Central memory CD8-positive, alpha-beta T cell (primary cell): ENCODE data around the gene OPCML.

Experiments
- ATAC-seq: fragments of 150-1000 bp; cut with Tn5 transposase; replicated peaks from 2 replicates; pipeline ENCODE4 v1.10.0; 2022; ENCODE audit warnings: mild to moderate bottlenecking, moderate FRiP score, moderate number of reproducible peaks; ENCODE audit not compliant: poor library complexity, severe bottlenecking; ENCODE audit errors: extremely low read depth
- DNase-seq, 2 donors: peaks; one replicate each; pipeline ENCODE4 v3.0.0; 2021; ENCODE audit warnings: low spot score in 2 of 2
- H3K27ac Mint-ChIP-seq: one replicate; pipeline ENCODE4 v1.8.0; 2022; ENCODE audit warnings: low read depth, mild to moderate bottlenecking, moderate library complexity, mixed read lengths
- H3K27me3 Mint-ChIP-seq: one replicate; pipeline ENCODE4 v1.8.0; 2022; ENCODE audit warnings: mixed read lengths
- H3K36me3 Mint-ChIP-seq: one replicate; pipeline ENCODE4 v1.8.0; 2022; ENCODE audit warnings: mild to moderate bottlenecking, moderate library complexity, mixed read lengths; ENCODE audit not compliant: insufficient read depth
- H3K4me1 Mint-ChIP-seq: one replicate; pipeline ENCODE4 v1.8.0; 2022; ENCODE audit warnings: mixed read lengths
- H3K4me3 Mint-ChIP-seq: one replicate; pipeline ENCODE4 v1.8.0; 2022; ENCODE audit warnings: mild to moderate bottlenecking, moderate library complexity, mixed read lengths
- H3K9me3 Mint-ChIP-seq: one replicate; pipeline ENCODE4 v1.8.0; 2022; ENCODE audit warnings: mixed read lengths

The OPCML gene

DNA sequence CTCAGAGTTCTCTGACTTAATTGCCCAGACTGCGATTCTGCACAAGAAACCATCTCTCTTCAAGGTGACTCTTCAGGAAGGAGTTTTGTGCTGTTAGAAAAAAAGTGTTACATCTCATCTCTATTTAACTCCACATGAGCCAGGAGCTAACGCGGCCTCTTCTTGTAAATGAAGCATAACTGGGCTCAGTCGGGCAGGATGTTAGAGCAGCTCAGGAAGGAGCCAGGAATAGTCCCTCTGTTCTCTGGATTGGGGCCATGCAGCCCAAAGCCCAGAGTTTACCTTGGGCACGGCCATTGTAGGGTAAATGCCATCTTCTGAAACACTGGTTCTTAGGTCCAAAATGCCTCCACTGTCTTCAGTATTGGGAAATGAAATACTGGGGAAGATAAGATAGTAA, 760.6 kb downstream of the OPCML start:
- H3K4me3 Mint-ChIP-seq: no peak overlapping the region

DNA sequence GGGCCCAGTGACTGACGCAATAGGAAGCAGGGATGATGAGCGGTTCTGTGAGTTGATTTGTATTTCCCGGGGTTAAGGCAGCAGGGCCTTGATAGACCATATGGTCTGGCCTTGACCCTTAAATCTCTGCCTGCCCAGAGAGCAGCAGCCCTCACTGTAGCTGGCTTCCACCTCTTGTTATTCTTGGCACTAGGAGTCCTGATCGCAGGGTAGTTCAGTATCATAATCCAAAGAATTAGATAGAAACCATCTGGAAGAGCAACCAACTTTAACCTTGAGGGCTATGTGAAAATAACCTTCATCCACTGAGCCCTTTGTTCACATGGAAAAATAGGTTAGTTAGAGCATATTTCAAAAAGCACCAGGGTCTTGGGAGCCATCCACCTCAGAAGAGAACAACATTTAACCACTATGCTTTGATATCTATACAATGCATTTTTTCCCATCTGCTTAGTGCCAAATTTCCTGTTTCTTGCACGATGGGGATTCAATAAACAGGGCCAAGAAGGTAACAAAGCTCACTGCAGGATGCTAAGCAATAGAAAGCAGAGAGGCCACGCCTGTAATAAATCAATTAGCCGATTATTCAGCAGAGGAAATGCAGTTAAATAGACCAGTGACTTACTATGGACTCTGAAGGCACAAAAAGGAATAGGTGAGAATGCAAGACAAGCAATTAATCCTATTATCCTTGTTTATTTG, 761.3 kb downstream of the OPCML start:
- Mint-ChIP-seq H3K27ac (no peak overlapping the region), H3K4me1 (no peaks in the 10 kb centered on the region)

More for the DNA sequence above, 760.6 kb downstream of the OPCML start:
- Mint-ChIP-seq H3K36me3 (no peaks in the 10 kb centered on the region), H3K27ac (no peak overlapping the region), H3K27me3 (no peaks in the 10 kb centered on the region), H3K9me3 (peaks cover 5% of the 10 kb centered on the region), H3K4me1 (no peaks in the 10 kb centered on the region)
- ATAC-seq (no peak), DNase-seq (no peak)

DNA sequence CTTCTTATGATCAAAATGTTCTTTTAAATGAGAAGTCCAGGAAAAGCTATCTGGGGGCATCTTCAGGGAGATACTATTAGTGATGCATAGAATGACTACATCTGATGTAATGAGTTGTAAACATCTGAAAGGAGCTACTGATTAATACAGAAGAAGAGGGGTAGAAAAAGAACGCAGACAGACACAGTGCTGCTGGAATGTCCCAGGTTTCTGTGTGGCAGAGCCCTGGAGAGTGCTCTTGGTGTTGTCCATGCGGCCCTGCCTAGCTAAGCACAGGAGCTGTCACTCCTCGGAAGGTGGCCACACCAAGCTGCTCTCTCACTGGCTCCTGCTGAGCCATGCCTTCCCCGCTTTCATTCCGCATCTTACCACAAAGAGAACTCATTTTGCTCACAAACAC, 768.8 kb downstream of the OPCML start:
- H3K36me3 Mint-ChIP-seq: no peaks in the 10 kb centered on the region
- no peaks in the 10 kb centered on the region for H3K4me1 Mint-ChIP-seq
- ATAC-seq (no peak), DNase-seq (no peak)
- no peak overlapping the region for H3K27ac Mint-ChIP-seq
- no peak overlapping the region for H3K4me3 Mint-ChIP-seq
- H3K9me3 Mint-ChIP-seq: peaks cover 13% of the 10 kb centered on the region
- no peaks in the 10 kb centered on the region for H3K27me3 Mint-ChIP-seq

More for the DNA sequence above, 761.3 kb downstream of the OPCML start:
- DNase-seq (no peak), ATAC-seq (no peak)
- Mint-ChIP-seq H3K4me3 (no peak overlapping the region), H3K9me3 (no peaks in the 10 kb centered on the region), H3K27me3 (no peaks in the 10 kb centered on the region), H3K36me3 (no peaks in the 10 kb centered on the region)

DNA sequence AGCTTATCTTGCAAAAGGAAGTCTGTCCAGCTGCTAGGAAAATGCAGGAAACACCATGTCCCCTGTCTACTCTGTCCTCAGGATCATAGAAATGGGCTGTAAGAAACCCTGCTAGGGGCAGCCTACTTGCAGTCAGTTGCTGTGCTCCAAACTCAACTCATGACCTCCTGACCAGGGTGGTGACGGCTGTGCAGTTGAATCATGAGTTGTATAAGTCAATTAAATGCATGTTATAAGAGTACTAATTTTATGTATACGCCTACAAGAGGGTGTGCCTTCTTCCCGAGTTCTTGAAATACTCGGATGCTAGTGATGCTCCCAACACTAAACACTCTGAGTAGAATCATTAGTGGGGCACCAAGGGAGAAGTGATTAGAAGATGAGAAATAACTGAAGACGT, 776.4 kb downstream of the OPCML start:
- peaks cover 21% of the 10 kb centered on the region for H3K9me3 Mint-ChIP-seq
- no peak overlapping the region for H3K4me3 Mint-ChIP-seq
- no peaks in the 10 kb centered on the region for H3K4me1 Mint-ChIP-seq
- H3K27me3 Mint-ChIP-seq: no peaks in the 10 kb centered on the region
- no peak for ATAC-seq
- H3K27ac Mint-ChIP-seq: no peak overlapping the region
- no peaks in the 10 kb centered on the region for H3K36me3 Mint-ChIP-seq
- no peak for DNase-seq

DNA sequence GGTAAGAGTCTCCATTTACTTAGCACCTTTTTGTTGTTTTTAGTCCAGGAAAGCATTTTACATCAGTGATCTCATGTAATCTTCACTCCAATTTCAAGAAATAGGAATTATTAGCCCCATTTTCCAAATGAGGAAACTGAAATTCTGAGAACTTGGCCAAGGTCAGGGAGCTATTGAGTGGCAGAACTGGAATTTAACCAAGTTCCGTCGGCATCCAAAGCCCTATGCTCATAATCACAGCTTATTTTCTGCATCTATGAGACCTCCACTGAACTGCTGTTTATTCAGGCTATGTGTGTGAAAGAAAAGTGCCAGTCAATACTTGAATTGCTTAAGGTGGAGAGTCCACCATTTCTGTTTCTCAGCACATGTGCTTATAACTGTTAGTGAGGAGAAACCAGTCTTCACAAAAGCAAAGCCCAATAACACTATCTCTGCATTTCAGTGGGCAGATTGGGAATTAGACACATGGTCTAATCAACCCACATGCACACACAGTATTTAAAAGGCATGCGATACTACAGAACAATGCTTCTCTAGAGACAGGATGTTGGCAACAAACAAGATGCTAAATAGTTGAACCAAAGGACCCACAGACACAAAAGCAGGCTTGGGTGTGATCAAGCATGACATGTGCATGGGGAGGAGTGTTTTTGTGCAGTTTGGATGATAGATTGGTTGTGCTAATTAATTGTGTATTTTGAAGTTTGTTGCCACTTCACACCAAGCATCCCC, 780.6 kb downstream of the OPCML start:
- Mint-ChIP-seq H3K27me3 (no peaks in the 10 kb centered on the region), H3K4me1 (no peaks in the 10 kb centered on the region), H3K27ac (no peak overlapping the region), H3K36me3 (no peaks in the 10 kb centered on the region), H3K4me3 (no peak overlapping the region), H3K9me3 (peaks cover 19% of the 10 kb centered on the region)
- no peak for DNase-seq
- ATAC-seq: no peak

DNA sequence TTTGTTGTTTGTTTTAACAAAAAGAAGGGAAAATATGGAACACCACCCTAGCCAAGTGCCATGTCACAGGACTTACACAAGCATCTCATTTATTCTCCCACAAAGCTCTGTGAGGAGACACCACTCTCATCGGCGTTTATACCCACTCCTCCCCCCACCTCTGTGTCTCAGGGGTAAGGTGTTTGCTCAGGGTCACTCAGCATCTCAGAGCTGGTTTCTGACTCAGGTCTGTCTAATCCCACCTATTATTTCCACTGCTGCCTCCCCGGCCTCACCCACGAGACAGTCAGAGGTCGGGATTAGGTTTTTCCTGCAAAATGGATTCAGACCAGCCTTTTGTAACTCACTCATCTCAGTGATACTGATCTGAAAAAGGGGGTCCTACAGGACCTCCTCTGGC, 786.0 kb downstream of the OPCML start:
- no peaks in the 10 kb centered on the region for H3K27me3 Mint-ChIP-seq
- H3K27ac Mint-ChIP-seq: no peak overlapping the region
- H3K36me3 Mint-ChIP-seq: no peaks in the 10 kb centered on the region
- H3K9me3 Mint-ChIP-seq: peaks cover 11% of the 10 kb centered on the region
- ATAC-seq: no peak
- DNase-seq: no peak
- H3K4me1 Mint-ChIP-seq: no peaks in the 10 kb centered on the region
- no peak overlapping the region for H3K4me3 Mint-ChIP-seq

DNA sequence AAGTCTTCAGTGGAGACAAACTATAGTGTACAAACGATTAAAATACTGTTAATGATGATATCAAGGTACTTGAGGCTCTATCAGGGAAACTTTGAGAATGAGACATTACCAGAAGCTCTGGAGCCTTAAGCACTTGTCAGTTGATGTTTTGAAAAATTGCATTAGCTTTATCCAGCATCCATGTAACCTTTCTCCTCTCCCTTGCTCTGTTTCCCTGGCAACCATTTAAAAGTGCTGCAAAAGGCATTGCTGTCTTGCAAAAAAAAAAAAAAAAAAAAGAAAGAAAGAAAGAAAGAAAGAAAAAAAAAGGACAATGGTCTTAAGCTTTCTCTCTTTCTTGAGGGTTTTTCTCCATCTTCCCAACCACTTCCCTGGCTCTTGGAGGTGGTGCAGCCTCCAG, 787.0 kb downstream of the OPCML start:
- no peak for ATAC-seq
- H3K4me3 Mint-ChIP-seq: no peak overlapping the region
- peaks cover 11% of the 10 kb centered on the region for H3K9me3 Mint-ChIP-seq
- H3K27me3 Mint-ChIP-seq: no peaks in the 10 kb centered on the region
- no peak overlapping the region for H3K27ac Mint-ChIP-seq
- no peaks in the 10 kb centered on the region for H3K4me1 Mint-ChIP-seq
- DNase-seq: no peak
- no peaks in the 10 kb centered on the region for H3K36me3 Mint-ChIP-seq

DNA sequence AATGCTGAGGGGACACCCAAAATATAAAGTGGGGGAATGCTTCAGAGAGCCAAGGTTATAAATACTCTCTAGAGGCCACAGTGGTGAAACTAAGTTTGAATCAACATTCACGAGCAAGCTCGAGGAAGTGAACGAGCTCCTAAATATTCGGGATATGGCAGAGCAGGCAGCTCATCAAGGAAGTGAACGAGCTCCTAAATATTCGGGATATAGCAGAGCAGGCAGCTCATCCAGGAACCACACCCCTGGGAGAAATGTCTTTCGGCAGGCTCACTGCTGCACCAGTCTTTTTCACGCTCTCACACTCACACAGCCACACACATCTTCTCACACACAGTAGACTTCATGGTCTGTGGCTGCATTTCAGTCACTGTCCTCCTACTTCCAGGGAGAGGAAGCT, 787.5 kb downstream of the OPCML start:
- no peaks in the 10 kb centered on the region for H3K27me3 Mint-ChIP-seq
- DNase-seq (no peak), ATAC-seq (no peak)
- no peak overlapping the region for H3K4me3 Mint-ChIP-seq
- no peak overlapping the region for H3K27ac Mint-ChIP-seq
- H3K9me3 Mint-ChIP-seq: peaks cover 11% of the 10 kb centered on the region
- H3K36me3 Mint-ChIP-seq: no peaks in the 10 kb centered on the region
- no peaks in the 10 kb centered on the region for H3K4me1 Mint-ChIP-seq

DNA sequence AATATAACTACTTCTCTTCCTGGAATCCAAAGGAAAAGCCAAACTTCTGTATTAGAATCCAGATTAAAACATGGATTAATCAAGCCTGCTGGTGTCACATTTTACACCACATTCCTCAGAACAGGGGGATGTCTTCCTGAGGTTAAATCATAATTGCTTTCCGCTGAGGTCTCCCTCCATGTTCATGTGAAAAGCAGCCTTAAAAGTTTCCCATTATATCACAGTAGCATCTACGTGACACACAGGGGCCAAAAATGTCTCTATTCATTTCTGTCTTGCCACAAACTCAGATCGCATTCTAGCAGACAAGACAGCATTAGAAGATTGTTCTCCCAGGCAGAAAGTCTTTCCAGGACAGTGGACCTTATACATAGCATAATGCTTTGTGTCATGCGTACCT, 788.7 kb downstream of the OPCML start:
- no peak for DNase-seq
- Mint-ChIP-seq H3K9me3 (peaks cover 10% of the 10 kb centered on the region), H3K27ac (no peak overlapping the region), H3K4me3 (no peak overlapping the region), H3K4me1 (no peaks in the 10 kb centered on the region), H3K27me3 (no peaks in the 10 kb centered on the region), H3K36me3 (no peaks in the 10 kb centered on the region)
- ATAC-seq: no peak

DNA sequence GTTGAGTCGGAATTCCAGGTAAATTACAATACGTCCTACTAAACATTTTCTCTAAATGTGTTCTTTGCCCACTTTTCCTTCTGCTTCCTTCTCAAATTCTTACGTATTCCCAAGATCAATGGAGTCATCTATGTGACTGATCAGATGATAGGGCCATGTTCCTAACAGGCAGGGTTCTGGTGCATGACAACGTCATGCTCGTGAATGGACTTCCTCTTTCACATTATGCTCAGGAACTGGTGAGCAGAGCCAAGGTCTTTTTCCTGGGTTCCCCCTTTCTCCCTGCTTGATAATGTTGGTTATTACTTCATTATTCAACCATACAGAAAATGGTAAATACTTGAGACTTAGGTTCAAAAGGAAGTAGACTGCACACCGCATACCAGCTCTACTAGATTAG, 789.4 kb downstream of the OPCML start:
- Mint-ChIP-seq H3K27ac (no peak overlapping the region), H3K4me1 (no peaks in the 10 kb centered on the region), H3K9me3 (peaks cover 5% of the 10 kb centered on the region), H3K36me3 (no peaks in the 10 kb centered on the region), H3K4me3 (no peak overlapping the region), H3K27me3 (no peaks in the 10 kb centered on the region)
- no peak for ATAC-seq
- DNase-seq: no peak

DNA sequence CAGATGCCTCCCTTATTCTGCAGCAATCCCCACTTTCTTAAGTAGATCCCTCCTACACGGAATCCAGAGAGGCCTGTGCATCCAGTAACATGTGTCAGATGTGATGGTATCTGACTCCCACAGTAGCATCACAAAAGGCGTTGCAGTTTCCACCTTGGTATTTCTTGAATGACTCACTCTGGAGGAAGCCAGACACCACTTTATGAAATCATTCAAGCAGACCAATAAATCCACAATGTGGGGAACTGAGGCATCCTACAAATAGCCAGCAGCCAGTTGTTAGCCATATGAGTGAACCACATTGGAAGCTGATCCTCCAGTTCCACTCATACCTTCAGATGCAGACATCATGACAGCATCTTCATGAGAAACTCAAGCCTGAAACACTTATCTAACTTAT, 798.1 kb downstream of the OPCML start:
- ATAC-seq: no peak
- H3K27ac Mint-ChIP-seq: no peak overlapping the region

DNA sequence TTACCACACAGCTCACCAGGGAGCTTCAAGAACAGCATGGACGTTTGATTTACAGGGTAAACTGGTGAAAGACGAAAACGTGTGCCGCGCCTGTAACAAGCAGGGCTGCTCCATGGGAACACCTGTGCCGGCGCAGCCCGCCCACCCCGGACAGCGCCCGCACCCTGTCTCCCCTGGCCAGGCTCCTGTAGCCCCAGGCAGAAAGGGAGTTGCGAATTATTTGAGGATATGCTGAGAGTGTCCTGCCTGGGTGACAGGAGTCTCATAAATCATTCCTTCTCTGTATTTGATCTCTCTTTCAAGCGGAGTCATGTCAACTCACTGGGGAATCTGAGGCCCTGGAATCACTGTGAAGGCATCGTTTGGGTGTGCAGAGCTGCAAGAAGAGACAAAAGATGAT, 804.3 kb downstream of the OPCML start:
- peaks cover 12% of the 10 kb centered on the region for H3K9me3 Mint-ChIP-seq
- H3K36me3 Mint-ChIP-seq: no peaks in the 10 kb centered on the region
- H3K27ac Mint-ChIP-seq: no peak overlapping the region
- no peaks in the 10 kb centered on the region for H3K27me3 Mint-ChIP-seq
- H3K4me1 Mint-ChIP-seq: no peaks in the 10 kb centered on the region
- no peak for ATAC-seq
- DNase-seq: no peak
- H3K4me3 Mint-ChIP-seq: no peak overlapping the region

More for the DNA sequence above, 798.1 kb downstream of the OPCML start:
- H3K27me3 Mint-ChIP-seq: no peaks in the 10 kb centered on the region
- no peaks in the 10 kb centered on the region for H3K4me1 Mint-ChIP-seq
- no peak for DNase-seq
- no peaks in the 10 kb centered on the region for H3K36me3 Mint-ChIP-seq
- no peak overlapping the region for H3K4me3 Mint-ChIP-seq
- H3K9me3 Mint-ChIP-seq: no peaks in the 10 kb centered on the region

DNA sequence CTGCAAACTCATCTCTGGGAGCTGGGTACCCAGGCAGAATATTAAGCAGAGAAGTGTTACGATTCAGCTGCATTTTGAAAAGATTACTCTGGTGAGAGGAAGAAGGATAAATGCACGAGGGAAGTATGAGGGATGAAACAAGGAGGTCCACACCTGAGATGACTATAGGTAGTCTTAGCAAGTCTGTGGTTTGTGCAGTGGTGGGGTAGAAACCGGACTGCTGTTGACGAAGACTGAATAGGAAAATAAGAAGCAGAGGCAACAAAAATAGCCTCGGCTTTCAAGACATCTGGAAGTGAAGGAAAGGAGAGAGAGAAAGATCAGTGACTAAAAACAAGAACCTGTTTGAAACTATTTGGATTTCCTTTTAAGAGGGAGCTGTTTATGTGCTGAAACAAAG, 810.8 kb downstream of the OPCML start:
- Mint-ChIP-seq H3K27me3 (no peaks in the 10 kb centered on the region), H3K4me3 (no peak overlapping the region), H3K4me1 (peaks cover 10% of the 10 kb centered on the region), H3K36me3 (peaks cover 2% of the 10 kb centered on the region), H3K27ac (no peak overlapping the region), H3K9me3 (peaks cover 13% of the 10 kb centered on the region)
- DNase-seq: no peak
- no peak for ATAC-seq
